Transverse colon (tissue), 4 donors: Measurements from ENCODE around the gene BRICD5. TPM values are rescaled to one million over a fixed set of nuclear protein-coding genes. Genes with fewer than 3 reads are reported as not detected.
A peak's percentile ranks its signal among the peaks of the same experiment; 100 is the strongest.

Source experiments
- DNase-seq: peaks from one replicate; pipeline ENCODE4 v3.0.0-alpha.2; 2019
- H3K27ac ChIP-seq, 4 donors: fragments of 200-600 bp; sonication (generic); 2 replicates each; pipeline ENCODE4 v1.5.1; 2016 to 2018; ENCODE audit warnings: inconsistent platforms in 4 of 4
- H3K27me3 ChIP-seq: fragments of 200-600 bp; sonication (generic); 2 replicates; pipeline ENCODE4 v1.5.1; 2017; ENCODE audit warnings: inconsistent platforms
- H3K36me3 ChIP-seq, 4 donors: fragments of 200-600 bp; sonication (generic); 2 replicates each; pipeline ENCODE4 v1.5.1; 2017 to 2019; ENCODE audit warnings: inconsistent platforms in 4 of 4
- H3K4me1 ChIP-seq, 4 donors: fragments of 200-600 bp; sonication (generic); 2 replicates each; pipeline ENCODE4 v1.5.1; 2017 to 2020; ENCODE audit warnings: inconsistent platforms in 4 of 4
- H3K4me3 ChIP-seq, 4 donors: fragments of 200-600 bp; sonication (generic); 1 replicate in 1 of 4; 2 replicates in 3 of 4; pipeline versions ENCODE4 v1.5.1 to v1.6.1; 2017 to 2019; ENCODE audit warnings: inconsistent platforms in 4 of 4
- H3K9me3 ChIP-seq, 2 donors: fragments of 200-600 bp; sonication (generic); 2 replicates each; pipeline ENCODE4 v1.5.1; 2017 to 2019; ENCODE audit warnings: inconsistent platforms in 2 of 2
- EP300 ChIP-seq: sonication (generic); formaldehyde crosslinking; IDR thresholded peaks from one replicate; pipeline ENCODE4 v1.6.1; 2017; ENCODE audit warnings: antibody characterized with exemption, low read depth
- POLR2A ChIP-seq: fragments of 450-650 bp; IDR thresholded peaks from one replicate; pipeline ENCODE4 v1.6.1; 2016; ENCODE audit warnings: antibody characterized with exemption, mild to moderate bottlenecking, moderate library complexity
- POLR2AphosphoS5 ChIP-seq, 3 donors: sonication (generic); formaldehyde crosslinking; IDR thresholded peaks; one replicate each; pipeline ENCODE4 v1.6.1; 2016; ENCODE audit warnings: antibody characterized with exemption in 3 of 3
- WGBS, 2 donors: methylation state at CpG; one replicate each; pipeline ENCODE4 v1.1.5; 2018; ENCODE audit warnings: low coverage in 1 of 2; 5-methylcytosine and 5-hydroxymethylcytosine counted together
- in situ Hi-C, 4 donors: fragments of 200-750 bp; cut with MboI; loops; one replicate each; pipeline versions ENCODE4 v1.15.0 to v1.15.1; 2017; ENCODE audit warnings: low sequenced_read_pairs in 3 of 4, low pct_ligation_motif_present in 1 of 4, low pct_unique_long_range_greater_than_20kb in 1 of 4
- intact Hi-C: fragments of 100-400 bp; cut with DNase I; formaldehyde crosslinking; loops from one replicate; pipeline ENCODE4 v1.15.1; 2023; ENCODE audit warnings: low total_unique reads
- total RNA-seq, 4 donors: library from RNA; depleted of rRNA; stranded (reverse); fragments of >200 nt; gene quantifications; one replicate each; pipeline ENCODE4 v1.1.0, GENCODE V29; 2016
- TF ChIP-seq, protein P1 (sequence below), 5 experiments: fragments of 200-600 bp in 3 of 5; fragments of 450-650 bp in 2 of 5; sonication (generic) in 3 of 5; IDR thresholded peaks; 1 replicate in 2 of 5; 2 replicates in 3 of 5; pipeline ENCODE4 v1.5.1; 2016 to 2017; ENCODE audit warnings: antibody characterized with exemption in 5 of 5, inconsistent platforms in 3 of 5, mild to moderate bottlenecking in 2 of 5, moderate library complexity in 1 of 5

BRICD5 gene
- total RNA-seq, 4 donors from 2014 or later: 5.7 to 29.9 (median 11.7) TPM

DNA sequence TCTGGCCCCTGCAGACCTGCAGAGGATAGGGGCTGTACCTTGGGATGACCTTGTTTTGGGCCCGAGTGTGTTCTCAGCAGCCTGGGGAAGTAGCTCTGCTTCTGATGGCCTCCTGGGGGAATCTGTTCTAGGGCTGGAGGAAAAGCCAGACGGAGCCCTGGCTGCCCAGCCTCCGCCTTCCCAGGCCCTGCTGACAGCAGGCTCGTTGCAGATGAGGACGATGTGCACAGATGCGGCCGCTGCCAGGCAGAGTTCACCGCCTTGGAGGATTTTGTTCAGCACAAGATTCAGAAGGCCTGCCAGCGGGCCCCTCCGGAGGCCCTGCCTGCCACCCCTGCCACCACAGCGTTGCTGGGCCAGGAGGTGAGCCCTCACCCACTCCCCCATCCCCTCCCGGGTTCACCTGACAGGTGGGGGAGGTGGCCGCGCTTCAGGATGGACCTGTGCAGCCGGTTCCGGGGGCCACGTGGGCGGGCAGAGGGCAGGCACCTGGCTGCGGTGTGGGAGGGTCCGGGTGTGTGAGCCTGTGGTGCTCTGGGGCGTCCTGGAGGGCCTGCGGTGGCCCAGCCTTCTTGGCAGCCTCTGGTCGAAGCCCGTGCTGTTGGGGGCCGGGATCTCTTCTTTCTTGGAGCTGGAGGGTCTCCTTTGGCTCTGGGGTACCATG lies 17.6 kb upstream of the BRICD5 start:
- Histone ChIP-seq H3K4me1 (peaks cover 8 to 31% (median 22%) of the 10 kb centered on the region in 4 donors), H3K36me3 (peaks cover 0 to 38% (median 14%) of the 10 kb centered on the region in 4 donors), H3K4me3 (no peak overlapping the region), H3K27me3 (no peaks in the 10 kb centered on the region), H3K9me3 (no peaks in the 10 kb centered on the region), H3K27ac (no peak overlapping the region)
- TF ChIP-seq POLR2AphosphoS5 (IDR thresholded peaks at IDR 0.05) (no peak), EP300 (no peak), POLR2A (no peak)
- TF ChIP-seq, protein P1, sequence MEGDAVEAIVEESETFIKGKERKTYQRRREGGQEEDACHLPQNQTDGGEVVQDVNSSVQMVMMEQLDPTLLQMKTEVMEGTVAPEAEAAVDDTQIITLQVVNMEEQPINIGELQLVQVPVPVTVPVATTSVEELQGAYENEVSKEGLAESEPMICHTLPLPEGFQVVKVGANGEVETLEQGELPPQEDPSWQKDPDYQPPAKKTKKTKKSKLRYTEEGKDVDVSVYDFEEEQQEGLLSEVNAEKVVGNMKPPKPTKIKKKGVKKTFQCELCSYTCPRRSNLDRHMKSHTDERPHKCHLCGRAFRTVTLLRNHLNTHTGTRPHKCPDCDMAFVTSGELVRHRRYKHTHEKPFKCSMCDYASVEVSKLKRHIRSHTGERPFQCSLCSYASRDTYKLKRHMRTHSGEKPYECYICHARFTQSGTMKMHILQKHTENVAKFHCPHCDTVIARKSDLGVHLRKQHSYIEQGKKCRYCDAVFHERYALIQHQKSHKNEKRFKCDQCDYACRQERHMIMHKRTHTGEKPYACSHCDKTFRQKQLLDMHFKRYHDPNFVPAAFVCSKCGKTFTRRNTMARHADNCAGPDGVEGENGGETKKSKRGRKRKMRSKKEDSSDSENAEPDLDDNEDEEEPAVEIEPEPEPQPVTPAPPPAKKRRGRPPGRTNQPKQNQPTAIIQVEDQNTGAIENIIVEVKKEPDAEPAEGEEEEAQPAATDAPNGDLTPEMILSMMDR (IDR thresholded peaks at IDR 0.05): no peak
- WGBS, 2 donors: 80 to 94% methylated on average over 5 to 25 of the region's 25 CpGs
- intact Hi-C loops: no loop called here
- no peak for DNase-seq
- in situ Hi-C loops: no loop called here

DNA sequence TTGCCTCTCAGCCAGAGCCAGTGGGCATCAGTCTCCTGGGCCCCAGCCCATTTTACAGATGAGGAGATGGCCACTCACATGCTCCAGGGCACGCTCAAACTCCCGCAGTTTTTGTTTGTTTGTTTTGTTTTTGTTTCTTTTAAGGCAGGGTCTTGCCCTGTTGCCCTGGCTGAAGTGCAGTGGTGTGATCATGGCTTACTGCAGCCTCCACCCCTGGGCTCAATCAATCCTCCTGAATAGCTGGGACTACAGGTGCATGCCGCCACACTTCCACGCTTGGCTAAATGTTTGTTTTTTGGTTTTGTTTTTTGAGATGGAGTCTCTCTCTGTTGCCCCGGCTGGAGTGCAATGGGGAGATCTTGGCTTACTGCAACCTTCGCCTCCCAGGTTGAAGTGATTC lies 16.3 kb upstream of the BRICD5 start:
- Histone ChIP-seq H3K27me3 (no peaks in the 10 kb centered on the region), H3K27ac (peak overlapping the region in 2 of 4 donors; percentile 22 to 24), H3K4me1 (peaks cover 8 to 37% (median 22%) of the 10 kb centered on the region in 4 donors), H3K36me3 (peaks cover 0 to 25% (median 9%) of the 10 kb centered on the region in 4 donors), H3K9me3 (no peaks in the 10 kb centered on the region), H3K4me3 (no peak overlapping the region)
- DNase-seq: no peak
- intact Hi-C loops: no loop called here
- TF ChIP-seq, protein P1 (IDR thresholded peaks at IDR 0.05): no peak
- TF ChIP-seq POLR2A (no peak), EP300 (no peak), POLR2AphosphoS5 (IDR thresholded peaks at IDR 0.05) (no peak)
- WGBS, 2 donors: 79 to 86% methylated on average over 3 to 6 of the region's 6 CpGs
- in situ Hi-C loops: no loop called here

DNA sequence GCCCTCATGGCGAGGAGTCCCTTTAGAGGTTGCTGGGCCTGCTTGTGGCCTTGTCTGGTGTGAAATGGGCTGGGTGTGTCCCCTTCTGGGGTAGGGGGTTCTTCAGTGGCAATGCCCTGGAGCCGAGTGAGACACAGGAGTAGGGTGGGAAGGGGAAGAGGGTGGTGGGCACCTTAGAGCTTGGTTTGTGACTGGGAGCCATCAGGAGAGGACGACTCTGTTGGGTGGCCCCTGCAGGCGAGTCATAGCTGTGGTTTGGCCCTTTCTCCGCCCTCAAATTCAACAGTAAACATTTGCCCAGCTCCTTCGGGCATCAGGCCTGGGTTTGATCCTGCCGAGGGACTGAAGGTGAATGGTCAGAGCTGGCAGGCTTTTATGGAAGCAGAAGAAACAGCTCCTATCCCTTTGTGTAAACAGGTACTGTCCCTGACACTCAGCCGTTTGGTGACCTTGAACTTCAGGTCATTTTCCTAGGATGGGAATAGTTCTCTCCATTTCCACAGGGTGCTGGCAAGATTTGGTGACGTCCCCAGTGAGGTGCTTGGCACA lies 15.7 kb upstream of the BRICD5 start:
- intact Hi-C loops: no loop called here
- Histone ChIP-seq H3K36me3 (peaks cover 0 to 19% (median 9%) of the 10 kb centered on the region in 4 donors), H3K4me3 (no peak overlapping the region), H3K27ac (peak overlapping the region in 3 of 4 donors; percentile 22 to 37 (median 24)), H3K4me1 (peaks cover 8 to 37% (median 22%) of the 10 kb centered on the region in 4 donors), H3K9me3 (no peaks in the 10 kb centered on the region), H3K27me3 (no peaks in the 10 kb centered on the region)
- no peak for DNase-seq
- 0 to 44% methylated on average over 1 to 9 of the region's 9 CpGs for WGBS, 2 donors
- in situ Hi-C loops: no loop called here
- TF ChIP-seq, protein P1 (IDR thresholded peaks at IDR 0.05): peak in 1 of 5 experiments; percentile 12
- no peak for TF ChIP-seq POLR2AphosphoS5 (IDR thresholded peaks at IDR 0.05)

DNA sequence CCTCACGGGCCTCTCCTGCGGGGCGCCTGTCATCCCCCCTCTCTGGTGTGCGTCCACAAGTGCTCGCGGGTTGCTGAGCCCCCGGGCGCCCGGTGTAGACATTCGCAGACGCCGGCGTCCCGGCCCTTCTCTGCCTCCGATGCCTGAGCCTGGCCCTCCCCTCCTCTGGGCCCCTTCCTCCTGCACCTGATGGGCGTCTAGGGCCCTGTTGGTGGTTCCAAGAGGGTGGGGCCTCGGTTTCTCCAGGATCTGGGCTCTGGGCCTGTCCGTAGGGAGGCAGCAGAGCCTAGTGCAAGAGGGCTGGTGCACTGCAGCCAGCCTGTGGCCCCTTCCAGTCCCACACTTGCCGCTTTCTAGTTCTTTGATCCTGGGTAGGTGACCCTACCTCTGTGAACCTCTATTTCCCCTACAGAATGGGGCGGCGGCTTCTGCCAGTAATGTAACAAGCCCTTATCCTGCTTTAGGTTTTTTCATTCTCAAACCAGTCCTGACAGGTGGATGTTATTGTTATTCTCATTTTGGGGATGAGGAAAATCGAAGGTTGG lies 13.4 kb upstream of the BRICD5 start:
- Histone ChIP-seq H3K9me3 (no peaks in the 10 kb centered on the region), H3K27me3 (no peaks in the 10 kb centered on the region), H3K4me3 (peak overlapping the region; percentile 78 to 98 (median 90)), H3K4me1 (peaks cover 8 to 37% (median 22%) of the 10 kb centered on the region in 4 donors), H3K36me3 (peaks cover 0 to 7% (median 4%) of the 10 kb centered on the region in 4 donors), H3K27ac (peak overlapping the region; percentile 91 to 98 (median 94))
- peak; percentile 66 for DNase-seq
- WGBS, 2 donors: 3 to 25% methylated on average over 4 to 22 of the region's 22 CpGs
- intact Hi-C loops: no loop called here
- in situ Hi-C loops: no loop called here
- TF ChIP-seq EP300: no peak
- TF ChIP-seq, protein P1 (IDR thresholded peaks at IDR 0.05): peak in 1 of 5 experiments; percentile 9
